Neural cell (in vitro differentiated cells): Measurements from ENCODE around the gene TFAM. TPM values are rescaled to one million over a fixed set of nuclear protein-coding genes. Genes with fewer than 3 reads are reported as not detected.
A peak's percentile ranks its signal among the peaks of the same experiment; 100 is the strongest.

Experiments
- H2AFZ ChIP-seq: fragments of 200-600, 300-800 bp; sonication (generic), shearing (Covaris generic); 2 replicates; pipeline ENCODE4 v1.6.0; 2014; ENCODE audit warnings: low read depth, mild to moderate bottlenecking, antibody characterized with exemption, low read length, moderate library complexity
- H3F3A ChIP-seq: fragments of 200-600 bp; shearing (Covaris generic); 2 replicates; pipeline ENCODE4 v1.6.1; 2016; ENCODE audit warnings: mild to moderate bottlenecking, moderate library complexity, mixed read lengths, antibody characterized with exemption, low read length; ENCODE audit not compliant: insufficient read depth, poor library complexity, severe bottlenecking
- H3K27ac ChIP-seq: fragments of 200-600, 300-800 bp; sonication (generic), shearing (Covaris generic); 2 replicates; pipeline ENCODE4 v1.5.1; 2014; ENCODE audit warnings: mild to moderate bottlenecking, low read length, moderate library complexity
- H3K27me3 ChIP-seq: fragments of 300-800, 200-600 bp; sonication (generic), shearing (Covaris generic); 2 replicates; pipeline ENCODE4 v1.6.0; 2014; ENCODE audit warnings: mild to moderate bottlenecking, low read depth, low read length, moderate library complexity; ENCODE audit not compliant: insufficient read depth
- H3K36me3 ChIP-seq: fragments of 300-800, 200-600 bp; sonication (generic), shearing (Covaris generic); 2 replicates; pipeline ENCODE4 v1.5.1; 2014; ENCODE audit warnings: mild to moderate bottlenecking, antibody characterized with exemption, low read length, moderate library complexity; ENCODE audit not compliant: insufficient read depth
- H3K4me2 ChIP-seq: fragments of 300-800, 200-600 bp; sonication (generic), shearing (Covaris generic); 2 replicates; pipeline ENCODE4 v1.6.0; 2014; ENCODE audit warnings: mild to moderate bottlenecking, low read length
- H3K4me3 ChIP-seq: fragments of 300-800, 200-600 bp; sonication (generic), shearing (Covaris generic); 2 replicates; pipeline ENCODE4 v1.5.1; 2014; ENCODE audit warnings: mild to moderate bottlenecking, low read length, moderate library complexity
- H3K79me2 ChIP-seq: fragments of 200-600 bp; shearing (Covaris generic); replicated peaks from 2 replicates; pipeline ENCODE4 v1.6.0; 2014; ENCODE audit warnings: mild to moderate bottlenecking, low read length, moderate library complexity; ENCODE audit not compliant: insufficient read depth
- H3K9ac ChIP-seq: fragments of 300-800, 200-600 bp; sonication (generic), shearing (Covaris generic); 2 replicates; pipeline ENCODE4 v1.6.1; 2016; ENCODE audit warnings: mild to moderate bottlenecking, low read length, mixed read lengths
- H3K9me2 ChIP-seq: fragments of 200-600 bp; shearing (Covaris generic); 2 replicates; pipeline ENCODE4 v1.6.1; 2016; ENCODE audit warnings: mild to moderate bottlenecking, low read length, mixed read lengths; ENCODE audit not compliant: insufficient read depth
- H3K9me3 ChIP-seq: fragments of 200-600, 300-800 bp; sonication (generic), shearing (Covaris generic); 2 replicates; pipeline ENCODE4 v1.6.1; 2016; ENCODE audit warnings: mild to moderate bottlenecking, mixed run types, low read length, moderate library complexity, mixed read lengths
- H4K20me1 ChIP-seq: fragments of 200-600 bp; shearing (Covaris generic); 2 replicates; pipeline ENCODE4 v1.6.1; 2016; ENCODE audit warnings: mild to moderate bottlenecking, mixed run types; ENCODE audit not compliant: insufficient read depth
- CTCF ChIP-seq: fragments of 450-650 bp; IDR thresholded peaks from 2 replicates; pipeline ENCODE4 v1.5.1; 2014; ENCODE audit warnings: antibody characterized with exemption, mild to moderate bottlenecking, moderate library complexity; ENCODE audit not compliant: poor library complexity, severe bottlenecking
- EP300 ChIP-seq: fragments of 450-650 bp; conservative IDR thresholded peaks from 2 replicates; pipeline ENCODE4 v1.6.1; 2014; ENCODE audit warnings: antibody characterized with exemption, mild to moderate bottlenecking, moderate library complexity; ENCODE audit not compliant: poor library complexity, severe bottlenecking
- EZH2 ChIP-seq: fragments of 200-600, 300-800 bp; shearing (Covaris generic), sonication (generic); IDR thresholded peaks from 2 replicates; pipeline ENCODE4 v1.6.1; 2014; ENCODE audit warnings: antibody characterized with exemption, low read length, borderline replicate concordance, mild to moderate bottlenecking; ENCODE audit not compliant: insufficient read depth, poor library complexity, severe bottlenecking
- MXI1 ChIP-seq: fragments of 450-650 bp; conservative IDR thresholded peaks from 2 replicates; pipeline ENCODE4 v1.6.1; 2014; ENCODE audit warnings: antibody characterized with exemption, mild to moderate bottlenecking; ENCODE audit not compliant: poor library complexity, severe bottlenecking
- POLR2AphosphoS5 ChIP-seq: IDR thresholded peaks from 2 replicates; pipeline ENCODE4 v1.6.1; 2012
- RAD21 ChIP-seq: fragments of 450-650 bp; conservative IDR thresholded peaks from 2 replicates; pipeline ENCODE4 v1.6.1; 2014; ENCODE audit warnings: antibody characterized with exemption, mild to moderate bottlenecking, moderate library complexity
- REST ChIP-seq: IDR thresholded peaks from 2 replicates; pipeline ENCODE4 v1.6.1; 2012; ENCODE audit warnings: borderline replicate concordance
- SMC3 ChIP-seq: fragments of 450-650 bp; conservative IDR thresholded peaks from 2 replicates; pipeline ENCODE4 v1.6.1; 2014; ENCODE audit warnings: antibody characterized with exemption, mild to moderate bottlenecking, moderate library complexity; ENCODE audit not compliant: poor library complexity
- TAF1 ChIP-seq: IDR thresholded peaks from 2 replicates; pipeline ENCODE4 v1.6.1; 2012; ENCODE audit warnings: low read depth
- polyA plus RNA-seq: library from polyadenylated mRNA; depleted of rRNA; stranded (reverse); fragments of >200 nt; gene quantifications from 2 replicates; pipeline ENCODE4 v1.2.3, GENCODE V29; 2014

The TFAM gene
- polyA plus RNA-seq, 1 donor from 2014 or later, result 27.2 TPM

GRCh38 chr10:58389024-58389423 is 3.8 kb downstream of the TFAM start:
- Histone ChIP-seq H3K9me3 (no peaks in the 10 kb centered on the region), H2AFZ (no peak overlapping the region), H3K9ac (no peak overlapping the region), H4K20me1 (no peaks in the 10 kb centered on the region), H3K79me2 (peaks cover 27% of the 10 kb centered on the region), H3F3A (no peaks in the 10 kb centered on the region), H3K36me3 (peaks cover 3% of the 10 kb centered on the region), H3K4me2 (peak overlapping the region; percentile 7), H3K4me3 (no peak overlapping the region), H3K27ac (no peak overlapping the region), H3K27me3 (no peaks in the 10 kb centered on the region), H3K9me2 (no peaks in the 10 kb centered on the region)
- no peak for TF ChIP-seq EZH2
- TF ChIP-seq EP300, result no peak
- TF ChIP-seq MXI1, result no peak
- no peak for TF ChIP-seq SMC3
- no peak for TF ChIP-seq RAD21
- no peak for TF ChIP-seq CTCF
- no peak for TF ChIP-seq REST
- TF ChIP-seq POLR2AphosphoS5, result no peak
- no peak for TF ChIP-seq TAF1

GRCh38 chr10:58393317-58393716 is 8.1 kb downstream of the TFAM start:
- H4K20me1 ChIP-seq, result no peaks in the 10 kb centered on the region
- no peak for TF ChIP-seq SMC3
- no peak for TF ChIP-seq REST
- TF ChIP-seq RAD21, result no peak
- TF ChIP-seq TAF1, result no peak
- TF ChIP-seq EZH2, result no peak
- no peak for TF ChIP-seq CTCF
- no peak for TF ChIP-seq MXI1
- no peak overlapping the region for H3K9ac ChIP-seq
- H3K36me3 ChIP-seq, result peaks cover 7% of the 10 kb centered on the region
- H3F3A ChIP-seq, result no peaks in the 10 kb centered on the region
- no peaks in the 10 kb centered on the region for H3K9me2 ChIP-seq
- H3K79me2 ChIP-seq, result no peaks in the 10 kb centered on the region
- H3K27ac ChIP-seq, result no peak overlapping the region
- H3K4me3 ChIP-seq, result no peak overlapping the region
- no peak overlapping the region for H3K4me2 ChIP-seq
- no peak overlapping the region for H2AFZ ChIP-seq
- H3K27me3 ChIP-seq, result no peaks in the 10 kb centered on the region
- no peaks in the 10 kb centered on the region for H3K9me3 ChIP-seq
